Measurements from ENCODE around the gene CPXM2.

The CPXM2 gene

DNA sequence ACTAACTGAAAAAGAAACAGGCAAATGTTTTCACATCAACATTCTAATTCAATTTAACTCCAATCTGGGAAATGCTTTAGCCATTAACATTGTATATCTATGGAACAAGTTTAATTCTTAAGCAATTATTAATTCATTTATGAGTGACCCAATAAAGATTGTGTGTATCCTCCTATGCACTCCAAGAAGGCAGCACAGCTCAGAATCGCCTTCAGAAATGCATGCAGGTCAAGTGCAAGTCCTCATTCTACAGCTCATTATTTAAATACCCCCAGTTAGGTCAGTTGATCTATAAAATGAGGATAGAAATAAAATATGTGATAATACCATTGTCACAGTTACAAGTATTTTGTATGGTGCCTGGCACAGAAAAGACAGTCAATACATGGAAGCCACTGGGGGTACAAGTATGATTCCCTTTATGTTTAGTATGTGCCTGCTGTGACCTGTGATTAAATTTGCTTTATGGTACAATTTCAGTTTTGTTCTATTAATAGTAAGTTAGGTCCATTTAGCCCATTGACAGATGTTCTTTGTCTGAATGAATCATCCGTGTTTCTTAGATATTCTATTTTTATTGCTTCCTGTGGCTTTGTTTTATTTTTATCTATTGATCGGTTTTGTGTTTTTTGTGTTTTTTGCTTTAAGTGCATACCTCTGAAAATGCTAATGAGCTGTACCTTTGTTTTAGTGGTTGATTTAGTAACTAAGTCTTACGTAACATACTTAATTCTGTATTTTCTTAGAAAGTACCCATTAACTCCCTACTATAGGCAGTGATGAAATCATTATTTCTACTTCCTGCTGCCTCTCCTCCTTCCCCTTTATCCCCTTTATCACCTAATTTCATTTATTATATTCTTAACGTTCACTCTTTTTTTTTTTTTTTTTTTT is 42.8 kb downstream of the CPXM2 start:
- Mint-ChIP-seq H3K4me3 (no peak overlapping the region), H3K4me1 (no peaks in the 10 kb centered on the region), H3K27ac (ENCODE audit: low read depth) (no peak overlapping the region), H3K9me3 (peaks cover 11% of the 10 kb centered on the region), H3K27me3 (peaks cover 35% of the 10 kb centered on the region), H3K36me3 (ENCODE audit: insufficient read depth) (no peaks in the 10 kb centered on the region)
- DNase-seq (ENCODE audit: low spot score in 2 of 2) (no peak), ATAC-seq (replicated peaks; ENCODE audit: extremely low read depth, poor library complexity, severe bottlenecking) (no peak)

DNA sequence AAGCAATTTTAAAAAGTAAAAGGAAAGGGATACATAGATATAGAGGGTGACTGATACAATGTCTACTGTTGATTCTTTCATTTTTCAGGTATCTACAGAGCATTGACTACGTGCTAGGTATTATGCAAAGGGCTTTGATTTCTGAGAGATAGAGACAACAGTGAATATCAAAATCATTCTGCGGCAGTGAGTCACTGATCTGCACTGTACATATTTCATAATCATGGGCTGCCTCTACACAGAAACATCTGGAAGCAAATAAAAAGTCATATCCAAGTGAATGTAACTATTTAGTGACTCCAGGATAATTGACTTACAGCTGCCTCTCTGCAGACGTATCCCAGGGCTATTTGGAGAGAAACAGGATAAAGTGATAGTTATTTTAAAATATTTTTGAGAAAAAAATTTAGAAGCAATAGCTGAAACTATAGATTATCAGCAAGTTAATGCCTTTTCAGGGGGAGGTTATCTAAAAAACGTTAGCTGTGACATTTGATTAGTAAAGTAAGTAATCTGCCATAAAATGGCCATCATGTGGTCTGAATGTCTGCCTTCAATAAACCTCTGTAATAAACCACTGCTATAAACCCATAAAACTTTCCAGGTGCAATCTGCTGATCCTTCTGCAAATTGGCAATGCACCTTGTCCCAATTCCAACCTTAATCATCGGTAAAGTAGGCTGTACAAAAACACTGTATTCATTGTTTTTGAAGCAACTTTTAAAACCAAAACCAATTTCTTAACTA is 43.7 kb downstream of the CPXM2 start:
- peaks cover 11% of the 10 kb centered on the region for H3K9me3 Mint-ChIP-seq
- no peaks in the 10 kb centered on the region for H3K36me3 Mint-ChIP-seq (ENCODE audit: insufficient read depth)
- H3K4me3 Mint-ChIP-seq = no peak overlapping the region
- DNase-seq (ENCODE audit: low spot score in 2 of 2) (no peak), ATAC-seq (replicated peaks; ENCODE audit: extremely low read depth, poor library complexity, severe bottlenecking) (no peak)
- H3K4me1 Mint-ChIP-seq = no peaks in the 10 kb centered on the region
- H3K27me3 Mint-ChIP-seq = peaks cover 26% of the 10 kb centered on the region
- H3K27ac Mint-ChIP-seq (ENCODE audit: low read depth) = no peak overlapping the region

DNA sequence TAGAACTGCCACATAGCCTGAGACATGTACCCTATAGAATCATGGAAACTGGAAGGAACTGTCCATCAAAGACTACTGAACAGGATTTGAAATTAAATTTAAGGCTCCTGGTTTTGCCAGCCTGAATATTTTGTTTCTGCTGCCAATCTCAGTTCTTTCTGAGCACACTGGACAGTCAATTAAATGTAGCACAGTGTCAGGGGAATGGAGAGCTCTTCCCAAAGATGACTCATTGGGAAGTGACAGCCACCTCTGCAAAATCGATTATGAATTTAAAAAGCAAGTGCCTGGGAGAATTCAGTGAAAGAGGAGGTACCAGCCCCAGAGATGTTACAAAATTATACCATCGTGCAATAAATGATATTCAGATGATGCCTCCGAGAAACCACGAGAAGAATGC is 47.8 kb downstream of the CPXM2 start:
- Mint-ChIP-seq H3K36me3 (ENCODE audit: insufficient read depth) (no peaks in the 10 kb centered on the region), H3K27ac (ENCODE audit: low read depth) (no peak overlapping the region), H3K27me3 (peaks cover 20% of the 10 kb centered on the region), H3K4me1 (no peaks in the 10 kb centered on the region), H3K4me3 (no peak overlapping the region), H3K9me3 (peaks cover 4% of the 10 kb centered on the region)
- no peak for DNase-seq (ENCODE audit: low spot score in 2 of 2)
- ATAC-seq (replicated peaks; ENCODE audit: extremely low read depth, poor library complexity, severe bottlenecking) = no peak

- Mint-ChIP-seq H3K9me3 (peaks cover 4% of the 10 kb centered on the region), H3K4me1 (no peaks in the 10 kb centered on the region), H3K27me3 (peaks cover 24% of the 10 kb centered on the region), H3K36me3 (ENCODE audit: insufficient read depth) (no peaks in the 10 kb centered on the region), H3K27ac (ENCODE audit: low read depth) (no peak overlapping the region), H3K4me3 (no peak overlapping the region)
- DNase-seq (ENCODE audit: low spot score in 2 of 2) (no peak), ATAC-seq (replicated peaks; ENCODE audit: extremely low read depth, poor library complexity, severe bottlenecking) (no peak)
Measured at GRCh38 chr10:123842692-123843385, 48.8 kb downstream of the CPXM2 start.

DNA sequence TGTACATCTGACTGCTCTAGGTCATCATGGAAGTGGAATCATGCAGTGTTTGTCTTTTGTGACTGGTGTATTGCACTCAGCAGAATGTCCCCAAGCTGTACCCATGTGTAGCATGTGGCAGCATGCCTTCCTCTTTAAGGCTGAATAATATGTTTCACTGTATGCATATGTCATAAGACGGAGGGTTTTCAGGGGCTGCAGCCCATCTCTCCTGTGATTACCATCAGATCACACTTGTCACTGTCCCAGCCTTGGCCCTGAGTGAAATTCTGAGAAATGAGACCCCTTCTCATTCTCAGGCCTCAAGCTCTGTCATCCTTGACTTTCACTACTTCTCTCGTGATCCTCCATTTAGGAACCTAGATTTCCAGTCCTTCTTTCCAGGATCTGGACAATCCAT is 50.0 kb downstream of the CPXM2 start:
- peaks cover 24% of the 10 kb centered on the region for H3K27me3 Mint-ChIP-seq
- peaks cover 3% of the 10 kb centered on the region for H3K9me3 Mint-ChIP-seq
- no peaks in the 10 kb centered on the region for H3K36me3 Mint-ChIP-seq (ENCODE audit: insufficient read depth)
- no peaks in the 10 kb centered on the region for H3K4me1 Mint-ChIP-seq
- DNase-seq (ENCODE audit: low spot score in 2 of 2) = no peak
- H3K4me3 Mint-ChIP-seq = no peak overlapping the region
- no peak for ATAC-seq (replicated peaks; ENCODE audit: extremely low read depth, poor library complexity, severe bottlenecking)
- no peak overlapping the region for H3K27ac Mint-ChIP-seq (ENCODE audit: low read depth)

- Mint-ChIP-seq H3K4me1 (no peaks in the 10 kb centered on the region), H3K27me3 (peaks cover 27% of the 10 kb centered on the region), H3K36me3 (ENCODE audit: insufficient read depth) (no peaks in the 10 kb centered on the region), H3K9me3 (no peaks in the 10 kb centered on the region), H3K27ac (ENCODE audit: low read depth) (no peak overlapping the region), H3K4me3 (no peak overlapping the region)
- DNase-seq (ENCODE audit: low spot score in 2 of 2) = no peak
- ATAC-seq (replicated peaks; ENCODE audit: extremely low read depth, poor library complexity, severe bottlenecking) = no peak
Measured at GRCh38 chr10:123841115-123841514, 50.5 kb downstream of the CPXM2 start.

DNA sequence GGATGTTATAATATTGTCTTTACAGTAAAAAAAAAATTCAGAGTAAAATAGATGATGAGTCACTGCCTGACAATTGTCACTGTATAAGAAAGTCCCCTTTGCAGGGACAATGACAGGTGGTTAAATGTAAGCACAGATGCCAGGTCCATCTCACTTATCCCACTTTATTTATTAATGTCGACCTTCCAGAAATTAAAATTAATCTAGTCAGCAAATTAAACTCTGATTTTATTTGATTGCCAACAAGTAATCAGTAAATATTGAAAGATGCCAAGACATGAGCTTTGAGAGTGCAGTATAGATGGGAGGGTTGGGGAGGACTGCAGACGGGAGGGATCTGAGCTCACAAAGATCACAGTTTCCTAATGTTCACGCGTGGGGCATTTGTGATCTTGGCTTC is 50.9 kb downstream of the CPXM2 start:
- no peaks in the 10 kb centered on the region for H3K9me3 Mint-ChIP-seq
- H3K4me3 Mint-ChIP-seq = no peak overlapping the region
- H3K27me3 Mint-ChIP-seq = peaks cover 31% of the 10 kb centered on the region
- ATAC-seq (replicated peaks; ENCODE audit: extremely low read depth, poor library complexity, severe bottlenecking) (no peak), DNase-seq (ENCODE audit: low spot score in 2 of 2) (no peak)
- no peaks in the 10 kb centered on the region for H3K36me3 Mint-ChIP-seq (ENCODE audit: insufficient read depth)
- no peak overlapping the region for H3K27ac Mint-ChIP-seq (ENCODE audit: low read depth)
- H3K4me1 Mint-ChIP-seq = no peaks in the 10 kb centered on the region

GRCh38 chr10:123838596-123839310 is 52.9 kb downstream of the CPXM2 start:
- Mint-ChIP-seq H3K4me3 (no peak overlapping the region), H3K27me3 (peaks cover 41% of the 10 kb centered on the region), H3K4me1 (no peaks in the 10 kb centered on the region), H3K9me3 (no peaks in the 10 kb centered on the region), H3K36me3 (ENCODE audit: insufficient read depth) (no peaks in the 10 kb centered on the region), H3K27ac (ENCODE audit: low read depth) (no peak overlapping the region)
- ATAC-seq (replicated peaks; ENCODE audit: extremely low read depth, poor library complexity, severe bottlenecking) (no peak), DNase-seq (ENCODE audit: low spot score in 2 of 2) (no peak)

DNA sequence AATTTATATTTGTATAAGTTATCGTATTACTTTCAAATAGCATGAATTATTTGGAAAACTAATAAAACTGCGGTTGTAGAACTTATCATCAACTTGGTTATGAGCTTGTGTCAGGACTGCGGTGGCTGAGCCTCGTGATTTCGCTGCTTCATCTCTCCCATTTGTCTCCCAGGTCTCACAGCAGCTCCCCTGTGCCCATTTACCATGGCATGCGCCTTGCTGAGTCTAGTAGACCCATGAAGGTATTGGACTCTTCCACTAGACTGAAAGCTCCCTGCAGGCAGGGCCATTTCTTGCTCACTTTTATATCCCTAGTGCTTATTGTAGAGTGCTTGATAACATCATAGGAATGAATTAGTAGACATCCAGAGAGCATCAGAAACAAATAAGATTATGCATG is 53.9 kb downstream of the CPXM2 start:
- Mint-ChIP-seq H3K4me3 (no peak overlapping the region), H3K27me3 (peaks cover 41% of the 10 kb centered on the region), H3K4me1 (no peaks in the 10 kb centered on the region), H3K27ac (ENCODE audit: low read depth) (no peak overlapping the region), H3K9me3 (no peaks in the 10 kb centered on the region), H3K36me3 (ENCODE audit: insufficient read depth) (no peaks in the 10 kb centered on the region)
- ATAC-seq (replicated peaks; ENCODE audit: extremely low read depth, poor library complexity, severe bottlenecking) (no peak), DNase-seq (ENCODE audit: low spot score in 2 of 2) (no peak)

DNA sequence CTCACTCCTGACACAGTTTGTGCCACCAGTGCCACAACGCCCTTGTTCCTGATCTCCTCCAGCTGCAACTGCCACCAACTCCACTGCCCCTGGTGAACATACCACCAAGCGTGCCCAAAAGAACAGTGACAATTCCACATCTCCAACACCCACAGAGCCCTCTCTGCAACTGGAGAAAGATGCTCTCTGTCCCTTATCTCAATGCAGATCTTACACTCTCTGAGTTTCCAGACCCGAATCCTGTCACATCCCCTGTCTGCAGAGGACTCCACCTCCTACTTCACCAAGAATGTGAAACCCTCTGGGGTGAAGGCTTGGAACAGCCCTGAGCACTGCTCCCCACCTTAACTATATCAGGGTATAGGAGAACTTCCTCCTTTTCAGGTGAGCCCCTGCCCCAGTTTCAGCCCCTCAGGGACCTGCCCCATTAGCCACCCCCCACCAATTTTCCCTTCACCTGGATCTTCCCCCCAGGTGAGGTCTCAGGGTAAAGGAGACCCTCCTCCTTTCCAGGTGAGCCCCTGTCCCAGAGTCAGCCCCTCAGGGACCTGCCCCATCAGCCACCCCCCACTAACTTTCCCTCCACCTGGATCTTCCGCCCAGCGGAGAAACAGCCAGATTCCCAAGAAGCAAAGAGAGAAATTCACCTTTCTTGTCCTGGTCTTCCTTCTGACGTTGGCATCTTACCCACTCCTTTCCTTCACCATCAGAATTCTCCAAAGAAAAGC is 55.0 kb downstream of the CPXM2 start:
- no peak for ATAC-seq (replicated peaks; ENCODE audit: extremely low read depth, poor library complexity, severe bottlenecking)
- H3K9me3 Mint-ChIP-seq = no peaks in the 10 kb centered on the region
- H3K36me3 Mint-ChIP-seq (ENCODE audit: insufficient read depth) = no peaks in the 10 kb centered on the region
- DNase-seq (ENCODE audit: low spot score in 2 of 2) = no peak
- no peak overlapping the region for H3K4me3 Mint-ChIP-seq
- peaks cover 43% of the 10 kb centered on the region for H3K27me3 Mint-ChIP-seq
- no peaks in the 10 kb centered on the region for H3K4me1 Mint-ChIP-seq
- no peak overlapping the region for H3K27ac Mint-ChIP-seq (ENCODE audit: low read depth)

GRCh38 chr10:123835575-123835974 is 56.0 kb downstream of the CPXM2 start:
- H3K9me3 Mint-ChIP-seq = no peaks in the 10 kb centered on the region
- H3K4me3 Mint-ChIP-seq = no peak overlapping the region
- peaks cover 50% of the 10 kb centered on the region for H3K27me3 Mint-ChIP-seq
- H3K36me3 Mint-ChIP-seq (ENCODE audit: insufficient read depth) = no peaks in the 10 kb centered on the region
- ATAC-seq (replicated peaks; ENCODE audit: extremely low read depth, poor library complexity, severe bottlenecking) (no peak), DNase-seq (ENCODE audit: low spot score in 2 of 2) (no peak)
- no peak overlapping the region for H3K27ac Mint-ChIP-seq (ENCODE audit: low read depth)
- no peaks in the 10 kb centered on the region for H3K4me1 Mint-ChIP-seq

Data from central memory CD8-positive, alpha-beta T cell (primary cell).